ENCODE measurements around the gene CDK3.

Gene CDK3

GRCh38 chr17:76019833-76020467, 19.3 kb downstream of the CDK3 start:
- Histone ChIP-seq H3K27me3 (ENCODE audit: insufficient read depth, low read length) (no peaks in the 10 kb centered on the region), H3K9me3 (ENCODE audit: insufficient read depth, low read depth, low read length) (no peaks in the 10 kb centered on the region), H3K4me1 (ENCODE audit: insufficient read depth, low read length) (no peaks in the 10 kb centered on the region), H3K9ac (ENCODE audit: low read depth, low read length) (no peak overlapping the region), H3K4me3 (ENCODE audit: low read length) (no peak overlapping the region), H3K27ac (ENCODE audit: low read length) (no peak overlapping the region), H3K36me3 (ENCODE audit: insufficient read depth, low read depth, low read length) (no peaks in the 10 kb centered on the region)

GRCh38 chr17:76022285-76022684, 21.6 kb downstream of the CDK3 start:
- no peaks in the 10 kb centered on the region for H3K4me1 ChIP-seq (ENCODE audit: insufficient read depth, low read length)
- H3K27ac ChIP-seq (ENCODE audit: low read length), result no peak overlapping the region
- no peak overlapping the region for H3K9ac ChIP-seq (ENCODE audit: low read depth, low read length)
- no peak overlapping the region for H3K4me3 ChIP-seq (ENCODE audit: low read length)
- H3K9me3 ChIP-seq (ENCODE audit: insufficient read depth, low read depth, low read length), result no peaks in the 10 kb centered on the region
- H3K36me3 ChIP-seq (ENCODE audit: insufficient read depth, low read depth, low read length), result no peaks in the 10 kb centered on the region
- no peaks in the 10 kb centered on the region for H3K27me3 ChIP-seq (ENCODE audit: insufficient read depth, low read length)

GRCh38 chr17:76022973-76023899, 22.6 kb downstream of the CDK3 start:
- Histone ChIP-seq H3K4me1 (ENCODE audit: insufficient read depth, low read length) (no peaks in the 10 kb centered on the region), H3K9me3 (ENCODE audit: insufficient read depth, low read depth, low read length) (no peaks in the 10 kb centered on the region), H3K27me3 (ENCODE audit: insufficient read depth, low read length) (no peaks in the 10 kb centered on the region), H3K27ac (ENCODE audit: low read length) (no peak overlapping the region), H3K4me3 (ENCODE audit: low read length) (no peak overlapping the region), H3K9ac (ENCODE audit: low read depth, low read length) (no peak overlapping the region), H3K36me3 (ENCODE audit: insufficient read depth, low read depth, low read length) (no peaks in the 10 kb centered on the region)

GRCh38 chr17:76023900-76024237, 23.2 kb downstream of the CDK3 start:
- no peaks in the 10 kb centered on the region for H3K27me3 ChIP-seq (ENCODE audit: insufficient read depth, low read length)

GRCh38 chr17:76024353-76024752, 23.7 kb downstream of the CDK3 start:
- Histone ChIP-seq H3K36me3 (ENCODE audit: insufficient read depth, low read depth, low read length) (no peaks in the 10 kb centered on the region), H3K27ac (ENCODE audit: low read length) (no peak overlapping the region), H3K9me3 (ENCODE audit: insufficient read depth, low read depth, low read length) (no peaks in the 10 kb centered on the region), H3K4me3 (ENCODE audit: low read length) (no peak overlapping the region), H3K9ac (ENCODE audit: low read depth, low read length) (no peak overlapping the region), H3K27me3 (ENCODE audit: insufficient read depth, low read length) (no peaks in the 10 kb centered on the region), H3K4me1 (ENCODE audit: insufficient read depth, low read length) (no peaks in the 10 kb centered on the region; the same call in 1 of the 2 replicates)

More at GRCh38 chr17:76023900-76024237, 23.2 kb downstream of the CDK3 start:
- Histone ChIP-seq H3K9me3 (ENCODE audit: insufficient read depth, low read depth, low read length) (no peaks in the 10 kb centered on the region), H3K36me3 (ENCODE audit: insufficient read depth, low read depth, low read length) (no peaks in the 10 kb centered on the region), H3K9ac (ENCODE audit: low read depth, low read length) (no peak overlapping the region), H3K27ac (ENCODE audit: low read length) (no peak overlapping the region), H3K4me3 (ENCODE audit: low read length) (no peak overlapping the region), H3K4me1 (ENCODE audit: insufficient read depth, low read length) (no peaks in the 10 kb centered on the region)

GRCh38 chr17:76025294-76025693, 24.6 kb downstream of the CDK3 start:
- H3K27ac ChIP-seq (ENCODE audit: low read length), result no peak overlapping the region
- H3K36me3 ChIP-seq (ENCODE audit: insufficient read depth, low read depth, low read length), result no peaks in the 10 kb centered on the region
- H3K4me1 ChIP-seq (ENCODE audit: insufficient read depth, low read length), result peaks cover 3% of the 10 kb centered on the region; the same call in 1 of the 2 replicates
- H3K27me3 ChIP-seq (ENCODE audit: insufficient read depth, low read length), result no peaks in the 10 kb centered on the region
- no peak overlapping the region for H3K4me3 ChIP-seq (ENCODE audit: low read length)
- H3K9me3 ChIP-seq (ENCODE audit: insufficient read depth, low read depth, low read length), result no peaks in the 10 kb centered on the region
- H3K9ac ChIP-seq (ENCODE audit: low read depth, low read length), result no peak overlapping the region

GRCh38 chr17:76026714-76027158, 26.1 kb downstream of the CDK3 start:
- H3K9ac ChIP-seq (ENCODE audit: low read depth, low read length), result no peak overlapping the region
- H3K9me3 ChIP-seq (ENCODE audit: insufficient read depth, low read depth, low read length), result no peaks in the 10 kb centered on the region
- H3K4me3 ChIP-seq (ENCODE audit: low read length), result no peak overlapping the region
- H3K27ac ChIP-seq (ENCODE audit: low read length), result no peak overlapping the region
- no peaks in the 10 kb centered on the region for H3K36me3 ChIP-seq (ENCODE audit: insufficient read depth, low read depth, low read length)
- peaks cover 3% of the 10 kb centered on the region; the same call in 1 of the 2 replicates for H3K4me1 ChIP-seq (ENCODE audit: insufficient read depth, low read length)
- no peaks in the 10 kb centered on the region for H3K27me3 ChIP-seq (ENCODE audit: insufficient read depth, low read length)

GRCh38 chr17:76027159-76027839, 26.6 kb downstream of the CDK3 start, which contains the start of gene EVPL:
TSS of gene EVPL (minus strand) at chr17:76027306. CDS start at chr17:76027198, 108 bp downstream.
- H3K9me3 ChIP-seq (ENCODE audit: insufficient read depth, low read depth, low read length), result no peaks in the 10 kb centered on the region
- H3K4me1 ChIP-seq (ENCODE audit: insufficient read depth, low read length), result peaks cover 3% of the 10 kb centered on the region; the same call in 1 of the 2 replicates
- no peaks in the 10 kb centered on the region for H3K27me3 ChIP-seq (ENCODE audit: insufficient read depth, low read length)
- no peak within 1 kb of the TSS for H3K4me3 ChIP-seq (ENCODE audit: low read length)
- no peak within 1 kb of the TSS for H3K9ac ChIP-seq (ENCODE audit: low read depth, low read length)
- no peaks in the 10 kb centered on the region for H3K36me3 ChIP-seq (ENCODE audit: insufficient read depth, low read depth, low read length)
- no peak within 1 kb of the TSS for H3K27ac ChIP-seq (ENCODE audit: low read length)

GRCh38 chr17:76032073-76032779, 31.6 kb downstream of the CDK3 start:
- no peak overlapping the region for H3K27ac ChIP-seq (ENCODE audit: low read length)
- no peak overlapping the region for H3K4me3 ChIP-seq (ENCODE audit: low read length)
- H3K9ac ChIP-seq (ENCODE audit: low read depth, low read length), result no peak overlapping the region
- H3K9me3 ChIP-seq (ENCODE audit: insufficient read depth, low read depth, low read length), result no peaks in the 10 kb centered on the region
- H3K4me1 ChIP-seq (ENCODE audit: insufficient read depth, low read length), result peaks cover 8% of the 10 kb centered on the region; the same call in 1 of the 2 replicates
- no peaks in the 10 kb centered on the region for H3K27me3 ChIP-seq (ENCODE audit: insufficient read depth, low read length)
- H3K36me3 ChIP-seq (ENCODE audit: insufficient read depth, low read depth, low read length), result no peaks in the 10 kb centered on the region

GRCh38 chr17:76032780-76033108, 32.1 kb downstream of the CDK3 start:
- no peak overlapping the region for H3K9ac ChIP-seq (ENCODE audit: low read depth, low read length)
- H3K4me1 ChIP-seq (ENCODE audit: insufficient read depth, low read length), result peaks cover 8% of the 10 kb centered on the region; the same call in 1 of the 2 replicates

GRCh38 chr17:76033139-76033538, 32.5 kb downstream of the CDK3 start:
- peaks cover 6% of the 10 kb centered on the region for H3K36me3 ChIP-seq (ENCODE audit: insufficient read depth, low read depth, low read length)
- no peak overlapping the region for H3K4me3 ChIP-seq (ENCODE audit: low read length)
- no peaks in the 10 kb centered on the region for H3K9me3 ChIP-seq (ENCODE audit: insufficient read depth, low read depth, low read length)
- H3K4me1 ChIP-seq (ENCODE audit: insufficient read depth, low read length), result peaks cover 8% of the 10 kb centered on the region; the same call in 1 of the 2 replicates
- H3K9ac ChIP-seq (ENCODE audit: low read depth, low read length), result no peak overlapping the region
- H3K27ac ChIP-seq (ENCODE audit: low read length), result no peak overlapping the region
- no peaks in the 10 kb centered on the region for H3K27me3 ChIP-seq (ENCODE audit: insufficient read depth, low read length)

More at GRCh38 chr17:76032780-76033108, 32.1 kb downstream of the CDK3 start:
- Histone ChIP-seq H3K36me3 (ENCODE audit: insufficient read depth, low read depth, low read length) (peaks cover 3% of the 10 kb centered on the region; the same call in 1 of the 2 replicates), H3K9me3 (ENCODE audit: insufficient read depth, low read depth, low read length) (no peaks in the 10 kb centered on the region), H3K4me3 (ENCODE audit: low read length) (no peak overlapping the region), H3K27ac (ENCODE audit: low read length) (no peak overlapping the region), H3K27me3 (ENCODE audit: insufficient read depth, low read length) (no peaks in the 10 kb centered on the region)
